Right lobe of liver (tissue), 6 donors: ENCODE results near the gene TPD52L2. TPM values are rescaled to one million over a fixed set of nuclear protein-coding genes. Genes with fewer than 3 reads are reported as not detected.

Source experiments
- ATAC-seq, 4 donors: fragments of 200-7000 bp; cut with Tn5 transposase; one replicate each; pipeline ENCODE4 v1.9.1; 2020; ENCODE audit warnings: mild to moderate bottlenecking in 4 of 4, moderate library complexity in 4 of 4
- DNase-seq, 3 donors: peaks; one replicate each; pipeline ENCODE4 v3.0.0-alpha.2; 2020
- H3K27ac ChIP-seq, 3 donors: fragments of 200-600 bp; one replicate each; pipeline ENCODE4 v1.8.0; 2022
- H3K27me3 ChIP-seq, 2 donors: fragments of 200-600 bp; one replicate each; pipeline ENCODE4 v1.8.0; 2022
- H3K36me3 ChIP-seq, 4 donors: fragments of 200-600 bp; sonication (generic) in 1 of 4; one replicate each; pipeline versions ENCODE4 v1.5.1 to v1.8.0; 2017 to 2022; ENCODE audit warnings: control low read depth in 1 of 4
- H3K4me1 ChIP-seq, 4 donors: fragments of 200-600 bp; sonication (generic) in 1 of 4; one replicate each; pipeline versions ENCODE4 v1.5.1 to v1.8.0; 2017 to 2022; ENCODE audit warnings: control low read depth in 1 of 4
- H3K4me3 ChIP-seq, 3 donors: fragments of 200-600 bp; one replicate each; pipeline ENCODE4 v1.8.0; 2022
- H3K9me3 ChIP-seq, 4 donors: fragments of 200-600 bp; sonication (generic) in 1 of 4; one replicate each; pipeline versions ENCODE4 v1.5.1 to v1.8.0; 2017 to 2022; ENCODE audit warnings: control low read depth in 1 of 4
- CTCF ChIP-seq, 4 donors: fragments of 200-600 bp in 3 of 4; fragments of 450-650 bp in 1 of 4; IDR thresholded peaks; one replicate each; pipeline versions ENCODE4 v1.5.1 to v1.8.0; 2016 to 2022; ENCODE audit warnings: antibody characterized with exemption in 4 of 4, mild to moderate bottlenecking in 2 of 4
- POLR2A ChIP-seq: fragments of 450-650 bp; IDR thresholded peaks from one replicate; pipeline ENCODE4 v1.6.1; 2017; ENCODE audit warnings: antibody characterized with exemption, mild to moderate bottlenecking
- WGBS: methylation state at CpG from one replicate; pipeline ENCODE4 v1.1.6; 2018; ENCODE audit warnings: low coverage, low lambda C conversion rate; ENCODE audit not compliant: insufficient coverage; ENCODE audit errors: missing lambda C conversion rate; 5-methylcytosine and 5-hydroxymethylcytosine counted together
- intact Hi-C, 2 donors: fragments of 100-400 bp; cut with DNase I; formaldehyde crosslinking; loops; one replicate each; pipeline versions ENCODE4 v1.11.2 to v1.14.1; 2022
- total RNA-seq, 6 experiments: library from RNA; depleted of rRNA in 2 of 6; stranded (reverse); fragments of >200 nt in 2 of 6; fragmentation: NEBNext Ultra II Directional in 3 of 6; extraction: Animal tissue kit (Norgen Biotek cat#: 25700) in 3 of 6; gene quantifications; one replicate each; pipeline versions ENCODE4 v1.1.0 to v1.2.4, GENCODE V29; 2016 to 2023
- donor health status: DM: no; HTN: yes; CAD: no.
- donor health status: DM: no; HTN: no; CAD: no.
- donor health status: DM: no; HTN: no; CAD: no.
- donor health status: DM: no; HTN: yes; CAD: no.
- donor health status: DM: no; HTN: yes; CAD: no.

Gene TPD52L2
- total RNA-seq, 6 experiments from 2014 or later, result 20.1 to 46.8 (median 30.5) TPM

GRCh38 chr20:63854069-63854765, 10.9 kb upstream of the TPD52L2 start:
- Histone ChIP-seq H3K4me3 (no peak overlapping the region), H3K27me3 (no peaks in the 10 kb centered on the region), H3K27ac (peak overlapping the region; percentile 50 to 77 (median 51)), H3K4me1 (no peaks in the 10 kb centered on the region), H3K36me3 (no peaks in the 10 kb centered on the region), H3K9me3 (no peaks in the 10 kb centered on the region)
- TF ChIP-seq POLR2A, result no peak
- ATAC-seq (peak in 3 of 4 donors; percentile 2 to 24 (median 24)), DNase-seq (peak in 1 of 3 donors; percentile 41)
- intact Hi-C loops, result no loop called here
- 28% methylated on average over 3 of the region's 17 CpGs for WGBS

- intact Hi-C loops, result no loop called here
- TF ChIP-seq POLR2A, result no peak
- TF ChIP-seq CTCF (IDR thresholded peaks at IDR 0.05), result no peak
- Histone ChIP-seq H3K36me3 (no peaks in the 10 kb centered on the region), H3K27ac (peak overlapping the region; percentile 50 to 77 (median 51)), H3K4me3 (no peak overlapping the region), H3K9me3 (no peaks in the 10 kb centered on the region), H3K27me3 (no peaks in the 10 kb centered on the region), H3K4me1 (no peaks in the 10 kb centered on the region)
- 3% methylated on average over 5 of the region's 26 CpGs for WGBS
- ATAC-seq (peak in 1 of 4 donors; percentile 12), DNase-seq (no peak)
Observed at GRCh38 chr20:63854766-63855362, 10.2 kb upstream of the TPD52L2 start.

GRCh38 chr20:63855363-63856097, 9.5 kb upstream of the TPD52L2 start:
- no peaks in the 10 kb centered on the region for H3K9me3 ChIP-seq
- no peak for TF ChIP-seq POLR2A
- no peak for TF ChIP-seq CTCF (IDR thresholded peaks at IDR 0.05)
- no peaks in the 10 kb centered on the region for H3K36me3 ChIP-seq
- no peaks in the 10 kb centered on the region for H3K4me1 ChIP-seq
- ATAC-seq (no peak), DNase-seq (no peak)
- no peak overlapping the region for H3K4me3 ChIP-seq
- H3K27me3 ChIP-seq, result no peaks in the 10 kb centered on the region
- 20% methylated on average over 2 of the region's 36 CpGs for WGBS
- H3K27ac ChIP-seq, result peak overlapping the region; percentile 50 to 77 (median 51)
- intact Hi-C loops, result no loop called here

- ATAC-seq (no peak), DNase-seq (no peak)
- Histone ChIP-seq H3K27me3 (no peaks in the 10 kb centered on the region), H3K4me3 (no peak overlapping the region), H3K9me3 (no peaks in the 10 kb centered on the region), H3K4me1 (no peaks in the 10 kb centered on the region), H3K27ac (no peak overlapping the region), H3K36me3 (no peaks in the 10 kb centered on the region)
- TF ChIP-seq CTCF (IDR thresholded peaks at IDR 0.05), result no peak
- no peak for TF ChIP-seq POLR2A
- intact Hi-C loops, result no loop called here
- WGBS, result 65% methylated on average over 15 of the region's 22 CpGs
Observed at GRCh38 chr20:63856098-63856511, 9.0 kb upstream of the TPD52L2 start.
